ENCODE data around the gene HSFX1.
"Not testable (repeated sequence)": the region's sequence is repeated elsewhere in the genome, so short reads cannot be mapped to it uniquely, and the experiment has no call there.

DNA sequence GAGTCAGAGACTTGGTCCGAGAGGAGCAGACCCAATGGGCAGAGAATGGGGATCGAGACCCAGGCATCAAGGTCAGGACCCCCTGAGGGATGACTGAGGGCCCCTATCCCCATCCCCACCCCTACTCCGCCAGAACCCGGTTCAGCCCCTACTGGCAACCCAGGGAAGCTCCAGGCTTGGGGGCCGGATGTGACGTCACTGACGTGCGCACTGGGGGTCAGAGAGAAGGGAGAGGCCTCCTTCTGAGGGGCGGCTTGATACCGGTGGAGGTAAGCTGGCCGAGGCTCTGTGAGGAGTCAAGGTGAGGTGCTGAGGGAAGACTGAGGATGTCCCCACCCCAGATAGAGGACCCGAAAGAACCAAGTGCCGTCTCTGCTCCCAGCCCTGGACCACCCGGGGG is 7.9 kb downstream of the HSFX1 start, which contains the start of gene MAGEA9:
- TF ChIP-seq, protein P1, sequence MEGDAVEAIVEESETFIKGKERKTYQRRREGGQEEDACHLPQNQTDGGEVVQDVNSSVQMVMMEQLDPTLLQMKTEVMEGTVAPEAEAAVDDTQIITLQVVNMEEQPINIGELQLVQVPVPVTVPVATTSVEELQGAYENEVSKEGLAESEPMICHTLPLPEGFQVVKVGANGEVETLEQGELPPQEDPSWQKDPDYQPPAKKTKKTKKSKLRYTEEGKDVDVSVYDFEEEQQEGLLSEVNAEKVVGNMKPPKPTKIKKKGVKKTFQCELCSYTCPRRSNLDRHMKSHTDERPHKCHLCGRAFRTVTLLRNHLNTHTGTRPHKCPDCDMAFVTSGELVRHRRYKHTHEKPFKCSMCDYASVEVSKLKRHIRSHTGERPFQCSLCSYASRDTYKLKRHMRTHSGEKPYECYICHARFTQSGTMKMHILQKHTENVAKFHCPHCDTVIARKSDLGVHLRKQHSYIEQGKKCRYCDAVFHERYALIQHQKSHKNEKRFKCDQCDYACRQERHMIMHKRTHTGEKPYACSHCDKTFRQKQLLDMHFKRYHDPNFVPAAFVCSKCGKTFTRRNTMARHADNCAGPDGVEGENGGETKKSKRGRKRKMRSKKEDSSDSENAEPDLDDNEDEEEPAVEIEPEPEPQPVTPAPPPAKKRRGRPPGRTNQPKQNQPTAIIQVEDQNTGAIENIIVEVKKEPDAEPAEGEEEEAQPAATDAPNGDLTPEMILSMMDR (IDR thresholded peaks at IDR 0.05; ENCODE audit: control extremely low read depth in 1 of 3, insufficient read depth in 1 of 3, low read depth in 1 of 3, low read length in 3 of 3), result not testable (repeated sequence)
- TF ChIP-seq HDAC6 (IDR thresholded peaks at IDR 0.05; ENCODE audit: low read depth, low read length); TAF1 (IDR thresholded peaks at IDR 0.05; ENCODE audit: low read depth, low read length); POLR2AphosphoS5 (IDR thresholded peaks at IDR 0.05; ENCODE audit: low read depth, low read length); SUZ12 (IDR thresholded peaks at IDR 0.05; ENCODE audit: low read length); HDAC2 (IDR thresholded peaks at IDR 0.05; ENCODE audit: borderline replicate concordance in 1 of 2, low read depth in 2 of 2, low read length in 2 of 2); RNF2 (IDR thresholded peaks at IDR 0.05; ENCODE audit: borderline replicate concordance, low read depth, low read length, missing control alignments, poor library complexity, severe bottlenecking): not testable (repeated sequence)
- TF ChIP-seq, protein P2, sequence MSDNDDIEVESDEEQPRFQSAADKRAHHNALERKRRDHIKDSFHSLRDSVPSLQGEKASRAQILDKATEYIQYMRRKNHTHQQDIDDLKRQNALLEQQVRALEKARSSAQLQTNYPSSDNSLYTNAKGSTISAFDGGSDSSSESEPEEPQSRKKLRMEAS (IDR thresholded peaks at IDR 0.05), result not testable (repeated sequence)
